ENCODE data around the gene GDF10. TPM values are rescaled to one million over a fixed set of nuclear protein-coding genes. Genes with fewer than 3 reads are reported as not detected.

Gene GDF10
- total and polyA plus RNA-seq, 4 donors = 2.3 to 34.7 (median 16.6) TPM

DNA sequence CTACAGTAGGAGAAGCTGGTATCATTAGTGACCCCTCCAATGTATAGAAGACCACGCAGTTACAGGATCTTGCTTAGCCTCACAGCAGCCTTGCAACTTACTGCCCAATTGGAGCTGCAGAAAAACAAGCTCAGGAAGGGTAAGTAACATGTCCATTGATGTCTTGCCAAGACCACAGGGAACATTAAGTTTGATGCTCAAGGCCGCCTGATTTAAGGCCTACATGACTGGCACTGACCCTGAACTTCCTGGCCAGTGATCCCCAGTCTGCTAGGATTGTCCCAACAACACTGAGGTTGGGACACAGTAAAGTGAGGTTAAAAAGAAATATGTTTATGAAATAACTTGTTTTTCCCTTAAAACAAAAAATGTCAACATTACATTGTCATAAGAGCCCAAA is 15.4 kb downstream of the GDF10 start:
- ATAC-seq (ENCODE audit: insufficient read depth, low FRiP score) (no peak), DNase-seq (no peak)
- Histone ChIP-seq H3K9me3 (ENCODE audit: control insufficient read depth in 4 of 4, insufficient read depth in 3 of 4, low read length in 3 of 4) (no peaks in the 10 kb centered on the region), H3K36me3 (ENCODE audit: control insufficient read depth in 4 of 4, insufficient read depth in 4 of 4, low read length in 4 of 4) (peaks cover 0 to 37% (median 10%) of the 10 kb centered on the region in 4 donors), H3K27me3 (ENCODE audit: control insufficient read depth in 3 of 3, insufficient read depth in 3 of 3, low read length in 2 of 3) (no peaks in the 10 kb centered on the region), H3K4me3 (no peak overlapping the region), H3K4me1 (ENCODE audit: control insufficient read depth in 5 of 5, insufficient read depth in 5 of 5, low read length in 5 of 5) (peaks cover 0 to 17% (median 8%) of the 10 kb centered on the region in 5 donors), H3K9ac (ENCODE audit: insufficient read depth in 1 of 2, low read length in 2 of 2) (no peak overlapping the region), H3K27ac (ENCODE audit: low read depth in 1 of 2, low read length in 1 of 2) (no peak overlapping the region)
- TF ChIP-seq, protein P1, sequence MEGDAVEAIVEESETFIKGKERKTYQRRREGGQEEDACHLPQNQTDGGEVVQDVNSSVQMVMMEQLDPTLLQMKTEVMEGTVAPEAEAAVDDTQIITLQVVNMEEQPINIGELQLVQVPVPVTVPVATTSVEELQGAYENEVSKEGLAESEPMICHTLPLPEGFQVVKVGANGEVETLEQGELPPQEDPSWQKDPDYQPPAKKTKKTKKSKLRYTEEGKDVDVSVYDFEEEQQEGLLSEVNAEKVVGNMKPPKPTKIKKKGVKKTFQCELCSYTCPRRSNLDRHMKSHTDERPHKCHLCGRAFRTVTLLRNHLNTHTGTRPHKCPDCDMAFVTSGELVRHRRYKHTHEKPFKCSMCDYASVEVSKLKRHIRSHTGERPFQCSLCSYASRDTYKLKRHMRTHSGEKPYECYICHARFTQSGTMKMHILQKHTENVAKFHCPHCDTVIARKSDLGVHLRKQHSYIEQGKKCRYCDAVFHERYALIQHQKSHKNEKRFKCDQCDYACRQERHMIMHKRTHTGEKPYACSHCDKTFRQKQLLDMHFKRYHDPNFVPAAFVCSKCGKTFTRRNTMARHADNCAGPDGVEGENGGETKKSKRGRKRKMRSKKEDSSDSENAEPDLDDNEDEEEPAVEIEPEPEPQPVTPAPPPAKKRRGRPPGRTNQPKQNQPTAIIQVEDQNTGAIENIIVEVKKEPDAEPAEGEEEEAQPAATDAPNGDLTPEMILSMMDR (IDR thresholded peaks at IDR 0.05; ENCODE audit: control extremely low read depth, extremely low read depth) = no peak
- 82 to 88% methylated on average over 2 of the region's 2 CpGs for WGBS, 2 donors

DNA sequence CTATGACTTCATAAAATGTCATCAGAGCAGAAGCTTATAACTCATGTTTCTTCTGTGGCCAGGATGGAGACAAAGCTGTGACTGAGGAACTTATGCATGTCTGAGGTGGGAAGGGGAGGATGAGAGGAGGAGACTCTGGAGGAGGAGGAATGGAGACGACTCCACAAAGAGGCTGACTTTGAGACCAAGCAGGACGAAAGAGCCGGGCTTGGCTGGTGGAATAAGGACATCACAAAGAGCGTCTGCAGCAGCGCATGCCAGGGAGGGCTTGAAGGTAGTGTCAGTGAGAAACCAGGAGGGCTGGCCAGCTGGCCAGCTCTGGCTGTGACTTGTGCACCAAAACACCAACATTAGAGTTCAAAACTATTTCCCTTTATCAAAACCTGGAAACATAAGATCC is 16.1 kb downstream of the GDF10 start:
- peaks cover 0 to 12% (median 6%) of the 10 kb centered on the region in 5 donors for H3K4me1 ChIP-seq (ENCODE audit: control insufficient read depth in 5 of 5, insufficient read depth in 5 of 5, low read length in 5 of 5)
- no peak for ATAC-seq (ENCODE audit: insufficient read depth, low FRiP score)
- no peaks in the 10 kb centered on the region for H3K9me3 ChIP-seq (ENCODE audit: control insufficient read depth in 4 of 4, insufficient read depth in 3 of 4, low read length in 3 of 4)
- H3K27me3 ChIP-seq (ENCODE audit: control insufficient read depth in 3 of 3, insufficient read depth in 3 of 3, low read length in 2 of 3) = no peaks in the 10 kb centered on the region
- no peak overlapping the region for H3K27ac ChIP-seq (ENCODE audit: low read depth in 1 of 2, low read length in 1 of 2)
- DNase-seq = no peak
- H3K4me3 ChIP-seq = no peak overlapping the region
- TF ChIP-seq, protein P1 (IDR thresholded peaks at IDR 0.05; ENCODE audit: control extremely low read depth, extremely low read depth) = no peak
- H3K36me3 ChIP-seq (ENCODE audit: control insufficient read depth in 4 of 4, insufficient read depth in 4 of 4, low read length in 4 of 4) = peaks cover 0 to 30% (median 6%) of the 10 kb centered on the region in 4 donors
- H3K9ac ChIP-seq (ENCODE audit: insufficient read depth in 1 of 2, low read length in 2 of 2) = no peak overlapping the region
- 84 to 91% methylated on average over 5 of the region's 5 CpGs for WGBS, 2 donors

DNA sequence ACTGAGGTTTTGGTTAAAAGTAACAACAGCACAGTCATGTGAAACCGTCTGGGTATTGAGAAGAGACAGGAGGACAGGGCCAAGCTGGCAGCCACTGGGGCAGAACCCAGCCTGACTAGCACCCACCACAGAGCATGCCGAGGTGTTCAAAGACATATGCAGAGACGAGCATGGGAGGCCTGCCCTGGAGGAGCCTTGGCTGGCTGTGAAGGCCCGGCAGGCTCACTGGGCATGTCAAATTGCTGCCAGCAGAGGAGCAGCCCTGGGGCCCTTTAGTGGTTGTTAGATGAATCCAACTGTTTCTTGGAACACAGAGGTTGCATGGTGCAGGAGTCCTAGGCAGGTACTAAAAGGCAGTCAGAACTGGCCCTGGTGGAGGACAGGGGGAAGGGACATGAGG is 17.3 kb downstream of the GDF10 start:
- H3K36me3 ChIP-seq (ENCODE audit: control insufficient read depth in 4 of 4, insufficient read depth in 4 of 4, low read length in 4 of 4) = peaks cover 0 to 22% (median 6%) of the 10 kb centered on the region in 4 donors
- WGBS, 2 donors = 83 to 91% methylated on average over 4 of the region's 4 CpGs
- ATAC-seq (ENCODE audit: insufficient read depth, low FRiP score) = no peak
- peaks cover 0 to 12% (median 0%) of the 10 kb centered on the region in 5 donors for H3K4me1 ChIP-seq (ENCODE audit: control insufficient read depth in 5 of 5, insufficient read depth in 5 of 5, low read length in 5 of 5)
- TF ChIP-seq, protein P1 (IDR thresholded peaks at IDR 0.05; ENCODE audit: control extremely low read depth, extremely low read depth) = no peak
- no peaks in the 10 kb centered on the region for H3K9me3 ChIP-seq (ENCODE audit: control insufficient read depth in 4 of 4, insufficient read depth in 3 of 4, low read length in 3 of 4)
- no peak overlapping the region for H3K4me3 ChIP-seq
- peak in 1 of 3 donors; percentile 7 for DNase-seq
- no peak overlapping the region for H3K27ac ChIP-seq (ENCODE audit: low read depth in 1 of 2, low read length in 1 of 2)
- H3K9ac ChIP-seq (ENCODE audit: insufficient read depth in 1 of 2, low read length in 2 of 2) = no peak overlapping the region
- no peaks in the 10 kb centered on the region for H3K27me3 ChIP-seq (ENCODE audit: control insufficient read depth in 3 of 3, insufficient read depth in 3 of 3, low read length in 2 of 3)

DNA sequence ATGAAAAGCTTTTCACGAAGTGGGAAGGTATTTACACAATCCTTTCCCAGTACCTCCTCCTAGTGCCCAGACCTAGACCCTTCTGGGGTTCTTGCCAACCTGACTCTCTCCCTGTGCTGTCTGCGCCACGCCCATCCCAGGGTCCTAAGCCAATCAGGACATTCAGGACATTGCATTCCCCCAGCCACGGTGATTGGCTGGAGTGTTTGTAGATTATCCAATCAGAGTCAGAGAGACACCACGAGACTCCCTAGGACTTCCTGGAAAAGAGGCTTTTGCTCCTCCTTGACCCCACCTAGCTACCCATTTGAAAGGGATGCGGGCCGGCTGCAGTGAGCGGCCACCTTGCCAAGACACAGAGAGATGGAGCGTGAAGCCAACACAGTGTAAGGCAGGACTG is 18.7 kb downstream of the GDF10 start:
- WGBS, 2 donors = 87 to 90% methylated on average over 9 of the region's 9 CpGs
- Histone ChIP-seq H3K36me3 (ENCODE audit: control insufficient read depth in 4 of 4, insufficient read depth in 4 of 4, low read length in 4 of 4) (peaks cover 0 to 10% (median 2%) of the 10 kb centered on the region in 4 donors), H3K9ac (ENCODE audit: insufficient read depth in 1 of 2, low read length in 2 of 2) (no peak overlapping the region), H3K27me3 (ENCODE audit: control insufficient read depth in 3 of 3, insufficient read depth in 3 of 3, low read length in 2 of 3) (no peaks in the 10 kb centered on the region), H3K4me1 (ENCODE audit: control insufficient read depth in 5 of 5, insufficient read depth in 5 of 5, low read length in 5 of 5) (peaks cover 0 to 26% (median 2%) of the 10 kb centered on the region in 5 donors), H3K4me3 (no peak overlapping the region), H3K9me3 (ENCODE audit: control insufficient read depth in 4 of 4, insufficient read depth in 3 of 4, low read length in 3 of 4) (no peaks in the 10 kb centered on the region), H3K27ac (ENCODE audit: low read depth in 1 of 2, low read length in 1 of 2) (no peak overlapping the region)
- TF ChIP-seq, protein P1 (IDR thresholded peaks at IDR 0.05; ENCODE audit: control extremely low read depth, extremely low read depth) = no peak
- ATAC-seq (ENCODE audit: insufficient read depth, low FRiP score) (no peak), DNase-seq (no peak)
